ENCODE data around the gene RAET1L.

DNA sequence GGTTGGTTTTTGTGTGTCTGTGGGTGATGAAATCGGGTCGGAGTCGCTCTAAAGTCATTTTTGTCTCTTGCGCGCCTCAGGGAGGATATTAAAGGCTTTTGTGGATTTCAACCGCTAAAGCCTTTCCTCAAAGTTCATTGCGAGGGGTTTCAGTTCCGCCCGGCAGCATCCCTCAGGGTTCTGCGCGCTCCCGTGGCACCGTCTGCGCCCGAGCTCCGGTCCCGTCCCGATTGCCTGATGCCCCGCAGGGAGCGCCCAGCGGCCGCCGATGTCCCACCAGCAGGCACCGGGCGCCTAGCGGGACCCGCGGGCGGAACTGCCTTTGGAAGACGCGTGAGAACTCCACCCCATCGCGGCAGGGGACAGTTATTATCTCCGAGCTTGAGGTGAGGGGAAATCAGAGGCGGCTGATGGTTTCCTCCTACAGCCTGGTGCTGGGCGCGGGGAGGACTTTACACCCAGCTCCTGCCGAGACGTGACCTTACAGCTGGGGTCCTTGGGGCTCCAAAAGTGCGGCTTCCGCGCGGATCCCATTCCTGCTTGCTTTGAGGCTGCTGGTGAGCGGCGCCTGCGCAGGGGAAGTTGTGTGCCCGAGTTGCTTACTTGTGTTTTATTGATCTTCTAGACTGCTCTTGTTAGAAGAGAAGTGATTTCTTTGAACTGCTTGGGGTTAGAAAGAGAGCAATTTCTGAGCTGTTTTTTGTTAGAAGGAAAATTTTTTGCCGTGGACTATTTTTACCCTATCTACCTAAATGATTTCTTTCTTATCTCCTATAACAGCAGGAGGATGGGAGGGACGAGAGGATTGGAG is 34.5 kb downstream of the RAET1L start:
- TF ChIP-seq, protein P1, sequence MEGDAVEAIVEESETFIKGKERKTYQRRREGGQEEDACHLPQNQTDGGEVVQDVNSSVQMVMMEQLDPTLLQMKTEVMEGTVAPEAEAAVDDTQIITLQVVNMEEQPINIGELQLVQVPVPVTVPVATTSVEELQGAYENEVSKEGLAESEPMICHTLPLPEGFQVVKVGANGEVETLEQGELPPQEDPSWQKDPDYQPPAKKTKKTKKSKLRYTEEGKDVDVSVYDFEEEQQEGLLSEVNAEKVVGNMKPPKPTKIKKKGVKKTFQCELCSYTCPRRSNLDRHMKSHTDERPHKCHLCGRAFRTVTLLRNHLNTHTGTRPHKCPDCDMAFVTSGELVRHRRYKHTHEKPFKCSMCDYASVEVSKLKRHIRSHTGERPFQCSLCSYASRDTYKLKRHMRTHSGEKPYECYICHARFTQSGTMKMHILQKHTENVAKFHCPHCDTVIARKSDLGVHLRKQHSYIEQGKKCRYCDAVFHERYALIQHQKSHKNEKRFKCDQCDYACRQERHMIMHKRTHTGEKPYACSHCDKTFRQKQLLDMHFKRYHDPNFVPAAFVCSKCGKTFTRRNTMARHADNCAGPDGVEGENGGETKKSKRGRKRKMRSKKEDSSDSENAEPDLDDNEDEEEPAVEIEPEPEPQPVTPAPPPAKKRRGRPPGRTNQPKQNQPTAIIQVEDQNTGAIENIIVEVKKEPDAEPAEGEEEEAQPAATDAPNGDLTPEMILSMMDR (IDR thresholded peaks at IDR 0.05): no peak
- no peak for TF ChIP-seq POLR2A (IDR thresholded peaks at IDR 0.05)
